SH-SY5Y (cell line): ENCODE measurements around the gene DNMT3A.

ENCODE experiments used
- GATA2 ChIP-seq: IDR thresholded peaks from 2 replicates; pipeline ENCODE4 v1.6.1; 2011; ENCODE audit warnings: mild to moderate bottlenecking, low read depth, low read length
- GATA3 ChIP-seq: IDR thresholded peaks from 2 replicates; pipeline ENCODE4 v1.6.1; 2011; ENCODE audit warnings: low read depth, mild to moderate bottlenecking, low read length, moderate library complexity

GRCh38 chr2:25298776-25299431 is 42.8 kb downstream of the DNMT3A start:
- no peak for TF ChIP-seq GATA2
- no peak for TF ChIP-seq GATA3
